Measurements from ENCODE around the gene PGD.
A peak's percentile ranks its signal among the peaks of the same experiment; 100 is the strongest.

PGD gene

GRCh38 chr1:10398734-10399443, at the start of gene PGD:
PGD (plus strand) TSS chr1:10399064; CDS start chr1:10399118, 54 bp downstream.
- H3K4me3 ChIP-seq (ENCODE audit: low read depth, low read length), result peak within 1 kb of the TSS; percentile 84
- DNase-seq (ENCODE audit: low read depth), result peak; percentile 99
- peak; percentile 75 for TF ChIP-seq MAX (IDR thresholded peaks at IDR 0.05; ENCODE audit: low read depth, low read length)
- no peak for TF ChIP-seq CTCF (IDR thresholded peaks at IDR 0.05; ENCODE audit: low read depth, low read length)
- TF ChIP-seq POLR2A (IDR thresholded peaks at IDR 0.05; ENCODE audit: extremely low read depth, insufficient read length), result peak; percentile 41
- TF ChIP-seq MYC (IDR thresholded peaks at IDR 0.05; ENCODE audit: low read depth, low read length), result no peak

- DNase-seq (ENCODE audit: low read depth), result no peak
- no peak overlapping the region for H3K4me3 ChIP-seq (ENCODE audit: low read depth, low read length)
- TF ChIP-seq POLR2A (IDR thresholded peaks at IDR 0.05; ENCODE audit: extremely low read depth, insufficient read length), result no peak
- no peak for TF ChIP-seq MAX (IDR thresholded peaks at IDR 0.05; ENCODE audit: low read depth, low read length)
- TF ChIP-seq MYC (IDR thresholded peaks at IDR 0.05; ENCODE audit: low read depth, low read length), result no peak
- TF ChIP-seq CTCF (IDR thresholded peaks at IDR 0.05; ENCODE audit: low read depth, low read length), result no peak
Measured at GRCh38 chr1:10353282-10353681, 45.6 kb upstream of the PGD start.

- no peak overlapping the region for H3K4me3 ChIP-seq (ENCODE audit: low read depth, low read length)
- TF ChIP-seq MAX (IDR thresholded peaks at IDR 0.05; ENCODE audit: low read depth, low read length), result no peak
- no peak for TF ChIP-seq POLR2A (IDR thresholded peaks at IDR 0.05; ENCODE audit: extremely low read depth, insufficient read length)
- TF ChIP-seq CTCF (IDR thresholded peaks at IDR 0.05; ENCODE audit: low read depth, low read length), result no peak
- no peak for TF ChIP-seq MYC (IDR thresholded peaks at IDR 0.05; ENCODE audit: low read depth, low read length)
Measured at GRCh38 chr1:10353693-10354092, 45.2 kb upstream of the PGD start.

GRCh38 chr1:10360045-10360444, 38.8 kb upstream of the PGD start:
- no peak for TF ChIP-seq MYC (IDR thresholded peaks at IDR 0.05; ENCODE audit: low read depth, low read length)
- TF ChIP-seq POLR2A (IDR thresholded peaks at IDR 0.05; ENCODE audit: extremely low read depth, insufficient read length), result no peak
- no peak for TF ChIP-seq MAX (IDR thresholded peaks at IDR 0.05; ENCODE audit: low read depth, low read length)
- TF ChIP-seq CTCF (IDR thresholded peaks at IDR 0.05; ENCODE audit: low read depth, low read length), result no peak
- no peak for DNase-seq (ENCODE audit: low read depth)
- no peak overlapping the region for H3K4me3 ChIP-seq (ENCODE audit: low read depth, low read length)

More at GRCh38 chr1:10353693-10354092, 45.2 kb upstream of the PGD start:
- no peak for DNase-seq (ENCODE audit: low read depth)

- no peak for TF ChIP-seq MYC (IDR thresholded peaks at IDR 0.05; ENCODE audit: low read depth, low read length)
- TF ChIP-seq CTCF (IDR thresholded peaks at IDR 0.05; ENCODE audit: low read depth, low read length), result no peak
- TF ChIP-seq POLR2A (IDR thresholded peaks at IDR 0.05; ENCODE audit: extremely low read depth, insufficient read length), result no peak
- TF ChIP-seq MAX (IDR thresholded peaks at IDR 0.05; ENCODE audit: low read depth, low read length), result no peak
- no peak overlapping the region for H3K4me3 ChIP-seq (ENCODE audit: low read depth, low read length)
- DNase-seq (ENCODE audit: low read depth), result no peak
Measured at GRCh38 chr1:10361515-10361914, 37.3 kb upstream of the PGD start.
